ENCODE measurements around the gene OR2T8.

Gene OR2T8

GRCh38 chr1:247953408-247953807, 33.4 kb downstream of the OR2T8 start:
- in situ Hi-C loops (cut with HindIII; ENCODE audit: low sequenced_read_pairs), result no loop called here

GRCh38 chr1:247961791-247962190, 41.7 kb downstream of the OR2T8 start:
- in situ Hi-C loops (cut with HindIII; ENCODE audit: low sequenced_read_pairs), result no loop called here

DNA sequence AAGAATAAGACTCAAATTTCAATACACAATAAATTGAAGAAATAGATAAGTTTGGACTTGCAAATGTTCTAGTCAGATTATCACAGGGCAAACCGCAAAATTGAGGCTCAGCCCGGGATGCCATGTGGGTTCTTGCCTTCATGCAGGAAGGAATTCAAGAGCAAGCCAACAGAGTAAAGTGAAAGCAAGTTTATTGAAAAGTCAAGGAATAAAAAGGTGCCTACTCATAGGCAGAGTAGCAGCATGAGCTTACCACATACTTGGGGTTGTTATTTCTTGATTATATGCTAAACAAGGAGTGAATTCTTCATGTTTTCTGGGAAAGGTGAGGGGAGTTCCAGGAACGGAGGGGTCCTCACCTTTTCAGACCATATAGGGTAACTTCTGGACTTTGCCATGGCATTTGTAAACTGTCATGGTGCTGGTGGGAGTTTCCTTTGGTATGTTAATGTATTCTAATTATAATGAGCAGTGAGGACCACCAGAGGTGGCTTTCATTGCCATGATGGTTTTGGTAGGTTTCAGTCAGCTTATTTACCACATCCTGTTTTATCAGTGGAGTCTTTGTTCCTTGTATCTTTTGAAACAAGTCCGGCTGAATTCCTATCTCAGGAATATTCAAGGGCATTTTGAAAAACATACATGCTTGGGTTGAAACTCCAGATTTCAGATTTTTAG, 43.0 kb downstream of the OR2T8 start:
- in situ Hi-C loops (cut with HindIII; ENCODE audit: low sequenced_read_pairs), result no loop called here

DNA sequence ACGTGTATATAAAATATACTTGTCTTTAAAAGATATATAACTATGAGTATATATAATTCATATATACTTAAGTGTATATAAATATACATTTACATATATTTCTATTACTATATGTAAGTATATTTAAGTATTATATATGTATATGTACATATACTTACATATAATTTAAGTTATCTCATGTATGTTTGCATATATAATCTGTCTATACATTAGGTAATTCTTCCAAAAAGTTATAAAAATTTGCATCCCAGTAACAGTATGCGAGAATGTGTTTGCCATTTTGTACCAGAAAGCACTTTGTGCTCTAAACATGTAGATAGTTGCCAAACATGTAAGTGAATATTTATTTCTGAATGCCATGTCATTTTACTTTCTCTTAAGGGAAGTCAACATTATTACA, 44.9 kb downstream of the OR2T8 start, which contains the start of gene OR2AK2:
Gene OR2AK2, plus strand, starts transcription at position 301 of the 400 bp plus-strand sequence. CDS start 144 bp downstream, outside the sequence.
- in situ Hi-C loops (cut with HindIII; ENCODE audit: low sequenced_read_pairs), result no loop called here

DNA sequence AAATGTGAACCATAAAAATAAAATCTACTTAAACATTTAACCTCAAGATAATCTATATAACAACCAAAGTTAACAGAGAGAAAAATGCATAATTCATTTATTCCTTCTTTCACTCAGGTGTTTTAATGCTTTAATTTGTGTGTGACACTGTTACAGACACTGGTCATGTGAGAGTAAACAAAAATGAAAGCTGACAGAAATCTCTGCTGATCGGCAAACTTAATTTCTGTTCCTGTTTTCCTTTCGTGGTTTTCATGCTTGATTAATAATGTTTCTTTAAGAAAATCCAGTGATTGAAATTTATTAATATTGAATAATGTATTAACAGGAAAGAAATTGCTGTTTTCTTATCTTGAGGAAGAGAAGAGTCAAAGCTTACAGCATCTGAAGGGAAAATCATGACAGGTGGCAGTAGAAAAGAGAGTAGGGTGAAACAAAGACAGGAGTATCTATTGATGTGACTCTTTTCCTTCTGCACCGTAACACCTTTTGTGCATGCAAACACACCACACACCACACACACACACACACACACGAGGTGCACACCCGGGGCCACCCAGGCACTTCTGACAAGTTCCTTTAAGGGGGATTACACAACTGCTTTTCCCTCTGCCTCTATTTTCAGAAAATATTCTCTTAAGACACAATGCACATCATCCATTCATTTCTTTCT, 46.6 kb downstream of the OR2T8 start:
- in situ Hi-C loops (cut with HindIII; ENCODE audit: low sequenced_read_pairs), result no loop called here
